Spleen (tissue), 7 donors: ENCODE data around the gene SHKBP1.

Source experiments
- CTCF ChIP-seq, 11 experiments: fragments of 200-600 bp in 7 of 11; fragments of 450-650 bp in 4 of 11; sonication (generic) in 4 of 11; IDR thresholded peaks in 8 of 11; conservative IDR thresholded peaks in 3 of 11; 1 replicate in 7 of 11; 2 replicates in 4 of 11; pipeline versions ENCODE4 v1.4.0 to v1.8.0; 2016 to 2021; ENCODE audit warnings: antibody characterized with exemption in 11 of 11, inconsistent platforms in 4 of 11, mild to moderate bottlenecking in 1 of 11
- POLR2A ChIP-seq, 3 donors: fragments of 450-650 bp; IDR thresholded peaks; one replicate each; pipeline ENCODE4 v1.5.1; 2017; ENCODE audit warnings: antibody characterized with exemption in 3 of 3, mild to moderate bottlenecking in 1 of 3
- POLR2AphosphoS5 ChIP-seq, 3 donors: sonication (generic); formaldehyde crosslinking; IDR thresholded peaks; one replicate each; pipeline ENCODE4 v1.5.1; 2017; ENCODE audit warnings: antibody characterized with exemption in 3 of 3
- donor health status: DM: no; HTN: no; CAD: no; lungs with moderate emphysema.
- donor health status: DM: no; HTN: no; CAD: no.
- donor health status: DM: no; HTN: no; CAD: no.

DNA sequence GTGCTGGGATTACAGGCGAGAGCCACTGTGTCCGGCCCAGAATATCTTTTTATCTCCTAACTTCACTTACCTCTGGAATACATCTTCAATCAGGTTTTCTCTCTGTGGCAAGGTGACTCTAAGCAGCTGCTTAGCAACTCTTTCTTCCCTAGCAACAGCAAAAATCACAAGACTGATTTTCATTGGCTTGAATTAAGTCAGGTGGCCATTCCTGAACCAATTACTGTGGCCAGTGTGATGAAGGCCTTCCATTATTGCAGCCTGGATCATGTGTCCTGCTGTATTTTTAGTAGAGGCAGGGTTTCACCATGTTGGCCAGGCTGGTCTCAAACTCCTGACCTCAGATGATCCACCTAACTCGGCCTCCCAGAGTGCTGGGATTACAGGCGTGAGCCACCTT is 15.5 kb downstream of the SHKBP1 start:
- TF ChIP-seq POLR2A (IDR thresholded peaks at IDR 0.05) (no peak), CTCF (IDR thresholded peaks at IDR 0.05 in 8 of 11, conservative IDR thresholded peaks at IDR 0.05 in 3 of 11) (no peak), POLR2AphosphoS5 (IDR thresholded peaks at IDR 0.05) (no peak)
